ENCODE data around the gene RNASEH2C. TPM values are rescaled to one million over a fixed set of nuclear protein-coding genes. Genes with fewer than 3 reads are reported as not detected.
"Not testable (repeated sequence)": the region's sequence is repeated elsewhere in the genome, so short reads cannot be mapped to it uniquely, and the experiment has no call there.

RNASEH2C gene
- polyA plus RNA-seq, 6 donors from 2014 or later = 59.3 to 126 (median 99.1) TPM

DNA sequence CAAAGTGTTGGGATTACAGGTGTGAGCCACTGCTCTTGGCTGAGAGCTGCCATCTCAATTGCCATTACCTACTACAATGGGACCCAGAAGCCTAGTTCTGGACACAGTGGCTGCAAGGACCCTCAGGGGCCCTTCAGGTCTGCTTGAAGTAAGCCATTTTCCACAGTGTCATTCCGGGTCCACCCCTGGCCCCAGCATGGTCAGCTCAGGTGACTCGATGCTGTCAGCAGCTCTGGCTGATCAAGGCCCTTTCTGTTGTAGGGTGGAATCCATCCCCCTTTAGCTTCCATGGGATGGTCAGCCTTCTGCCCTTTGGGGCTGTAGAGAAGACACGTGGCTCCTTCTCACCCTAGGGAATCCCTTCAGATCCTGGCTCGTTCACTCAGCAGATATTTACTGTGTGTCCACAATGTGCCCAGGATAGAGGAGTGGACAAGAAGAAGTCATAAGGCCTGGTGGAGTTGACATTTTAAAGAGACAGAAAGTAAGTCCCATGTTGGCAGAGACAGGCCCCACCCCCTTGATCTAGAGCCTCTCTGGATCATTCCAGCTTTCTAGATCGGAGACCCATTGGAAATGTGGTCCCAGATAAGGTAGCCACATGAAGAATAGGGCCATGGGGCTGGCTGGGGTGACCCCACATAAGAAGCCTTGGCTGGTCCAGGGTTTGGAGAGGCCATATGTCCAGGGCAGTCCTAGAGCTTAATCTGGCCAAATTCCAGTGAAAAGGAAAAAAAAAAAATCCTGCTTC is 23.6 kb downstream of the RNASEH2C start:
- no peak overlapping the region for H3K4me3 Mint-ChIP-seq

DNA sequence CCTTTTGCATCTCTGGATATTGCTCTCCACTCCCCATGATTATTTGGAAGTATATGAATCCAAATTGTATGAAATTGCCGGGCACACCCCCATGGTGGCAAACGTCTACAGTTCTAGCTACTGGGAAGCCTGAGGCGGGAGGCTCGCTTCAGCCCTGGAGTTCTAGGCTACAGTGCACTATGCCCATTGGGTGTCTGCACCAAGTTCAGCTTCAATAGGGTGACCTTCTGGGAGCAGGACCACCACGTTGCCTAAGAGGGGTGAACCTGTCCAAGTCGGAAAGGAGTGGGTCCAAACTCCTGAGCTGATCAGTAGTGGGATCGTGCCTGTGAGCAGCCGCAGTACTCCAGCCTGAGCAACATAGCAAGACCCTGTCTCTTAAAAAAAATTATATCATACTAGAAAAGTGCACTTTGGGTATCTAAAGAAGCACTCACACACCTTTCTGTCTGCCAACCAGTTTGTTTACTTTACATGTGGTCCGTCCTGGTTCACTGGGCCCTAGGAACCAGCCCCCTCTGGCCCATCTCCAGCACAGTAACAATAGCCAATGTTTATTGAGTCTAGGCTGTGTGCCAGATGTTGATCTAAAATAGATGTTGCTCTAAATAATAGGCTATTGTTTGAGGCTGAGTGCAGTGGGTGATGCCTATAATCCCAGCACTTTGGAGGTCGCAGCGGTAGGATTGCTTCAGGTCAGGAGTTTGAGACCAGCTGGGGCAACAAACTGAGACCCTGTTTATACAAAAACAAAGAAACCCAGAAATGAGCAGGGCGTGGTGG is 24.9 kb downstream of the RNASEH2C start:
- Mint-ChIP-seq H3K9me3 (no peaks in the 10 kb centered on the region), H3K27ac (no peak overlapping the region), H3K36me3 (no peaks in the 10 kb centered on the region), H3K4me3 (no peak overlapping the region), H3K4me1 (peaks cover 7 to 10% (median 8%) of the 10 kb centered on the region in 3 donors), H3K27me3 (peaks cover 0 to 7% (median 0%) of the 10 kb centered on the region in 3 donors)
- ATAC-seq (ENCODE audit: low read depth in 2 of 2) = no peak
- no peak for DNase-seq

More for the DNA sequence above, 23.6 kb downstream of the RNASEH2C start:
- H3K27ac Mint-ChIP-seq = no peak overlapping the region
- H3K36me3 Mint-ChIP-seq = no peaks in the 10 kb centered on the region
- ATAC-seq (ENCODE audit: low read depth in 2 of 2) = no peak
- DNase-seq = no peak
- H3K27me3 Mint-ChIP-seq = peaks cover 0 to 7% (median 0%) of the 10 kb centered on the region in 3 donors
- no peaks in the 10 kb centered on the region for H3K9me3 Mint-ChIP-seq
- peaks cover 8 to 10% (median 8%) of the 10 kb centered on the region in 3 donors for H3K4me1 Mint-ChIP-seq

DNA sequence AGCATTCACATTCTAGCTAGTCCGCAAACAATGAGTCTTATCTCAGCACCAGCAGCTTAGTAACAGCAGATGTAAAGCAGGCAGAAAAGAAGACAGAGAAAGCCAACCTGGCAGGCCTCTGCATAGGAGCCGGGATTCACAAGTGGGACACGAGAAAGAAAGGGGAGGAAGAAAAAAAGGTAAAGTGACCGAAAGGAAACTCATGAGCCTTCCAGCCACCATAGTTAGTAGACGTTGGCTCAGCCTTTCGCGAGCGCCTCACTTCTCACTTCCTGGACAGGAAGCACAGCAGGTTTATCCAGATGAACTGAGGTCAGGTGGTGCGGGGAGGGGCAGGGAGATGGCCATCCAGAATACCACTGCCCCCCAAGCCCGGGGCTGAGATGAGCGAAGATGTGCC is 28.2 kb downstream of the RNASEH2C start:
- no peak overlapping the region for H3K4me3 Mint-ChIP-seq
- no peaks in the 10 kb centered on the region for H3K9me3 Mint-ChIP-seq
- no peaks in the 10 kb centered on the region for H3K4me1 Mint-ChIP-seq
- H3K27ac Mint-ChIP-seq = peak overlapping the region in 1 of 6 donors; percentile 38
- H3K36me3 Mint-ChIP-seq = no peaks in the 10 kb centered on the region
- H3K27me3 Mint-ChIP-seq = no peaks in the 10 kb centered on the region
- DNase-seq = no peak
- no peak for ATAC-seq (ENCODE audit: low read depth in 2 of 2)

DNA sequence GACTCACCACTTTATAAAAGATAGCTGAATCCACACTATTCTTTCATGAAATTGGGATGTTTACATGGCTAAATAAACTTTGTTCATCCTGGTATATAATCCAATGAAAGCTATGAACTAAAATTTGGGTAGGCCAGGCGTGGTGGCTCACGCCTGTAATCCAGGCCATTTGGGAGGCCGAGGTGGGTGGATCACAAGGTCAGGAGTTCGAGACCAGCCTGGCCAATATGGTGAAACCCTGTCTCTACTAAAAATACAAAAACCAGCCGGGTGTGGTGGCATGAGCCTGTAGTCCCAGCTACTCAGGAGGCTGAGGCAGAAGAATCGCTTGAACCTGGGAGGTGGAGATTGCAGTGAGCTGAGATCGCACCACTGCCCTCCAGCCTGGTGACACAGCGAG is 28.8 kb downstream of the RNASEH2C start:
- not testable (repeated sequence) for H3K4me3 Mint-ChIP-seq; H3K9me3 Mint-ChIP-seq; H3K4me1 Mint-ChIP-seq; ATAC-seq (ENCODE audit: low read depth in 2 of 2); H3K27me3 Mint-ChIP-seq; DNase-seq; H3K36me3 Mint-ChIP-seq
- peak overlapping the region in 1 of 6 donors; percentile 49 for H3K27ac Mint-ChIP-seq

DNA sequence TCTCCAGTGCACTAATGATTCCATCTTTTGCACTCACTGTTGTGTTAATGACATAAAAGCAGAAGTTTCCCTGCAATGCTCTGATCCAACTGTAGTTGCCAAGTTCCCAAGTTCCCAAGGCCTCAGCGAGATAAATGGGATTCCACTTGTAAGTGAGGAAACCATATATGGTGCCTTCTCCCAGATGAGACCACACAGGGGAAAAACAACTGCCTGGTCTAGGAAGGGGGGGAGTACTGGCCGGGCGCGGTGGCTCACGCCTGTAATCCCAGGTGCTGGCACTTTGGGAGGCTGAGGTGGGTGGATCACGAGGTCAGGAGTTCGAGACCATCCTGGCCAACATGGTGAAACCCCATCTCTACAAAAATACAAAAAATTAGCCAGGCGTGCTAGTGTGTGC is 34.6 kb downstream of the RNASEH2C start:
- Mint-ChIP-seq H3K27me3 (no peaks in the 10 kb centered on the region), H3K4me1 (no peaks in the 10 kb centered on the region), H3K27ac (peak overlapping the region in 1 of 6 donors; percentile 71), H3K9me3 (no peaks in the 10 kb centered on the region), H3K36me3 (no peaks in the 10 kb centered on the region), H3K4me3 (no peak overlapping the region)
- ATAC-seq (ENCODE audit: low read depth in 2 of 2) = no peak
- no peak for DNase-seq

DNA sequence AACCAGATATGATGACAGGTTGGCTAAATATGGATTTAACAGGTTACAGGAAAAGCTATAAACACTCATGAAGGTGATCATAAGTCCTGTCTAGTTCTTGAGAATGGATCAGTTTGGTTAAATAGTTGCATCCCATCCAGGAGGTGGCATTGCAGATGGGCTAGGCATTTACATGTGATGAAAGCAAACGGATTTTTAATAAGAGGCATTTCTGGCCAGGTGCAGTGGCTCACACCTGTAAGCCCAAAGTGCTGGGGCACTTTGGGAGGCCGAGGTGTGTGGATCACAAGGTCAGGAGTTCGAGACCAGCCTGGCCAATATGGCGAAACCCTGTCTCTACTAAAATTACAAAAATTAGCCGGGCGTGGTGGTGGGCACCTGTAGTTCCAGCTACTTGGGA is 37.1 kb downstream of the RNASEH2C start:
- H3K4me3 Mint-ChIP-seq; H3K36me3 Mint-ChIP-seq; H3K27me3 Mint-ChIP-seq; ATAC-seq (ENCODE audit: low read depth in 2 of 2); H3K9me3 Mint-ChIP-seq; H3K4me1 Mint-ChIP-seq; DNase-seq; H3K27ac Mint-ChIP-seq: not testable (repeated sequence)

GRCh38 chr11:65680192-65680743 is 40.3 kb downstream of the RNASEH2C start:
- no peak overlapping the region for H3K27ac Mint-ChIP-seq
- no peaks in the 10 kb centered on the region for H3K9me3 Mint-ChIP-seq
- H3K4me3 Mint-ChIP-seq = no peak overlapping the region
- no peaks in the 10 kb centered on the region for H3K36me3 Mint-ChIP-seq
- ATAC-seq (ENCODE audit: low read depth in 2 of 2) (no peak), DNase-seq (no peak)
- H3K4me1 Mint-ChIP-seq = peaks cover 0 to 2% (median 0%) of the 10 kb centered on the region in 3 donors
- H3K27me3 Mint-ChIP-seq = no peaks in the 10 kb centered on the region

DNA sequence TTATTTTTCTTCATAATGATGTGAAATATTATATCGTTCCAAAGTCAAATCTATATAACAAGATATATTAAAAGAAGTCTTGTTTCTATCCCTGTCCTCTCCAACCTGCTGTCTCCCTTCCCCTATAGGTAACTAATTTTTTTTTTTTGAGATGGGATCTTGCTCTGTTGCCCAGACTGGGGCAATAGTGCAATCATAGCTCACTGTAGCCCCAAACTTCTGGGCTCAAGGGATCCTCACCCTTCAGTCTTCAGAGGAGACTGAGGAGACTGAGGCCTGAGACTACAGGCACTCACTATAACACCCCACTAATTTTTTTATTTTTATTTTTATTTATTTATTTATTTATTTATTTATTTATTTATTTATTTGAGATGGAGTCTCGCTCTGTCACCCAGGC is 47.6 kb downstream of the RNASEH2C start:
- DNase-seq = no peak
- Mint-ChIP-seq H3K36me3 (no peaks in the 10 kb centered on the region), H3K27ac (peak overlapping the region in 1 of 6 donors; percentile 79), H3K9me3 (no peaks in the 10 kb centered on the region), H3K27me3 (no peaks in the 10 kb centered on the region), H3K4me1 (peaks cover 0 to 2% (median 0%) of the 10 kb centered on the region in 3 donors), H3K4me3 (no peak overlapping the region)
- no peak for ATAC-seq (ENCODE audit: low read depth in 2 of 2)

DNA sequence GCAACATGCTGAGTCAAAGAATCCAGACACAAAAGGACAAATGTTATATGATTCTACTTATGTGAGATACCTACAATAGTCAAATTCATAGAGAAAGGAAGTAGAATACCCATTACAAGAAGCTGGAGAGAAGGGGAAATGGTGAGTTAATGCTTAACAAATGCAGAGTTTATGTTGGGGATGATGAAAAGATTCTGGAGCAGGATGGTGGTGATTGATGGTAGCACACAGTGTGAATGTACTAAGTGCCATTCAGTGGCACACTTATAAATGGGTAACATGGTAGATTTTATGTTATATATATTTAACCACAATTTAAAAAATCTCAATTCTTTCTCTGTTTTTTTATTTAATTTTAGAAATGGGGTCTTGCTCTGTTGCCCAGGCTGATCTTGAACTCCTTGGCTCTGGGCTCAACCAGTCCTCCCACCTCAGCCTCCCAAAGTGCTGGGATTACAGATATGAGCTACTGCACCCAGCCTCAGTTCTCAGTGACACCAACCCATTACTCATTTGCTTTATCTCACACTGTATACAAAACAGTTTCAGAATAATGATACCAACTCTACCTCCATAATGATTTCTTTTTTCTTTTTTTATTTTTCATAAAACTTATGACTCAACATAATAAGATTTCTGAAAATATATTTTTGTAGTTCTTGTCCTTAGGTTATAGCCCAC is 48.3 kb downstream of the RNASEH2C start:
- Mint-ChIP-seq H3K9me3 (no peaks in the 10 kb centered on the region), H3K36me3 (no peaks in the 10 kb centered on the region), H3K4me3 (no peak overlapping the region), H3K27me3 (no peaks in the 10 kb centered on the region), H3K4me1 (peaks cover 0 to 2% (median 0%) of the 10 kb centered on the region in 3 donors), H3K27ac (peak overlapping the region in 1 of 6 donors; percentile 79)
- DNase-seq (no peak), ATAC-seq (ENCODE audit: low read depth in 2 of 2) (peak; percentile 33 to 40)

Other genes with a start within 250 kb of the RNASEH2C start
- 1,000 to 10,000 TPM; 1,985 to 6,450 (median 3,738) TPM for gene MALAT1, start 221.8 kb downstream of the RNASEH2C start, polyA plus RNA-seq (ENCODE audit: low read depth in 6 of 6)
- 10 to 100 TPM; 21.8 to 40.0 (median 27.2) TPM for gene SCYL1, start 195.7 kb downstream of the RNASEH2C start, polyA plus RNA-seq (ENCODE audit: low read depth in 6 of 6)
- gene LTBP3, start 162.4 kb downstream of the RNASEH2C start, polyA plus RNA-seq (ENCODE audit: low read depth in 6 of 6) = 10 to 100 TPM; 12.5 to 40.5 (median 23.0) TPM
- gene ZNRD2, start 150.3 kb downstream of the RNASEH2C start, polyA plus RNA-seq (ENCODE audit: low read depth in 6 of 6) = 10 to 100 TPM; 56.9 to 74.5 (median 69.8) TPM
- 10 to 100 TPM; 44.3 to 82.6 (median 61.8) TPM for gene FAM89B, start 148.3 kb downstream of the RNASEH2C start, polyA plus RNA-seq (ENCODE audit: low read depth in 6 of 6)
- 10 to 100 TPM in 4 of 6 donors, 1 to 10 TPM in 2; 5.5 to 18.3 (median 11.6) TPM for gene EHBP1L1, start 144.7 kb downstream of the RNASEH2C start, polyA plus RNA-seq (ENCODE audit: low read depth in 6 of 6)
- gene KCNK7, start 125.0 kb downstream of the RNASEH2C start, polyA plus RNA-seq (ENCODE audit: low read depth in 6 of 6) = not detected
- 10 to 100 TPM in 4 of 6 donors, 1 to 10 TPM in 2; 9.2 to 20.1 (median 11.9) TPM for gene MAP3K11, start 106.6 kb downstream of the RNASEH2C start, polyA plus RNA-seq (ENCODE audit: low read depth in 6 of 6)
- gene PCNX3, start 105.0 kb downstream of the RNASEH2C start, polyA plus RNA-seq (ENCODE audit: low read depth in 6 of 6) = 1 to 10 TPM in 5 of 6 donors, not detected in 1; 1.7 to 5.9 (median 3.0) TPM
- gene SIPA1, start 82.7 kb downstream of the RNASEH2C start, polyA plus RNA-seq (ENCODE audit: low read depth in 6 of 6) = 100 to 1,000 TPM; 160 to 404 (median 207) TPM
- gene RELA, start 57.9 kb downstream of the RNASEH2C start, polyA plus RNA-seq (ENCODE audit: low read depth in 6 of 6) = 10 to 100 TPM; 36.3 to 72.2 (median 48.6) TPM
- gene KAT5, start 8.5 kb downstream of the RNASEH2C start, polyA plus RNA-seq (ENCODE audit: low read depth in 6 of 6) = 10 to 100 TPM; 38.9 to 71.8 (median 63.6) TPM
- 10 to 100 TPM in 2 of 6 donors, 1 to 10 TPM in 4; 3.4 to 17.2 (median 9.6) TPM for gene AP5B1, start 60.2 kb upstream of the RNASEH2C start, polyA plus RNA-seq (ENCODE audit: low read depth in 6 of 6)
- not detected for gene OVOL1, start 66.3 kb upstream of the RNASEH2C start, polyA plus RNA-seq (ENCODE audit: low read depth in 6 of 6)
- 1 to 10 TPM in 5 of 6 donors, not detected in 1; 1.2 to 2.6 (median 1.7) TPM for gene SNX32, start 113.2 kb upstream of the RNASEH2C start, polyA plus RNA-seq (ENCODE audit: low read depth in 6 of 6)
- 1,000 to 10,000 TPM; 1,822 to 2,570 (median 2,214) TPM for gene CFL1, start 137.4 kb upstream of the RNASEH2C start, polyA plus RNA-seq (ENCODE audit: low read depth in 6 of 6)
- 10 to 100 TPM in 5 of 6 donors, 1 to 10 TPM in 1; 3.2 to 32.0 (median 22.8) TPM for gene MUS81, start 139.6 kb upstream of the RNASEH2C start, polyA plus RNA-seq (ENCODE audit: low read depth in 6 of 6)
- gene EFEMP2, start 152.0 kb upstream of the RNASEH2C start, polyA plus RNA-seq (ENCODE audit: low read depth in 6 of 6) = 1 to 10 TPM in 2 of 6 donors, under 1 TPM in 1, not detected in 3; 0.29 to 1.5 (median 1.1) TPM
- gene CTSW, start 159.0 kb upstream of the RNASEH2C start, polyA plus RNA-seq (ENCODE audit: low read depth in 6 of 6) = 1 to 10 TPM in 5 of 6 donors, under 1 TPM in 1; 0.68 to 7.2 (median 3.0) TPM
- 100 to 1,000 TPM in 4 of 6 donors, 10 to 100 TPM in 2; 91.2 to 191 (median 107) TPM for gene FIBP, start 167.7 kb upstream of the RNASEH2C start, polyA plus RNA-seq (ENCODE audit: low read depth in 6 of 6)
- gene CCDC85B, start 169.9 kb upstream of the RNASEH2C start, polyA plus RNA-seq (ENCODE audit: low read depth in 6 of 6) = 10 to 100 TPM; 22.4 to 62.8 (median 45.3) TPM
- under 1 TPM in 3 of 6 donors, not detected in 3; 0.25 to 0.34 (median 0.27) TPM for gene FOSL1, start 179.6 kb upstream of the RNASEH2C start, polyA plus RNA-seq (ENCODE audit: low read depth in 6 of 6)
- gene C11orf68, start 198.3 kb upstream of the RNASEH2C start, polyA plus RNA-seq (ENCODE audit: low read depth in 6 of 6) = 10 to 100 TPM; 48.5 to 79.3 (median 68.4) TPM
- 10 to 100 TPM; 57.3 to 89.8 (median 71.1) TPM for gene DRAP1, start 198.6 kb upstream of the RNASEH2C start, polyA plus RNA-seq (ENCODE audit: low read depth in 6 of 6)
- not detected for gene TSGA10IP, start 224.7 kb upstream of the RNASEH2C start, polyA plus RNA-seq (ENCODE audit: low read depth in 6 of 6)
- 10 to 100 TPM; 13.9 to 39.7 (median 18.3) TPM for gene SART1, start 240.9 kb upstream of the RNASEH2C start, polyA plus RNA-seq (ENCODE audit: low read depth in 6 of 6)

Data from naive B cell (primary cell).